ENCODE measurements around the gene GRK4.
"Not testable (repeated sequence)": the region's sequence is repeated elsewhere in the genome, so short reads cannot be mapped to it uniquely, and the experiment has no call there.

Gene GRK4

GRCh38 chr4:2962614-2963174, 677 bp upstream of the GRK4 start:
- peak in 1 of 2 experiments; percentile 46 for DNase-seq

GRCh38 chr4:2963966-2964471, 648 bp downstream of the GRK4 start:
- DNase-seq, result no peak

GRCh38 chr4:2964706-2965258, 1.4 kb downstream of the GRK4 start:
- DNase-seq, result no peak

GRCh38 chr4:2965262-2965661, 1.9 kb downstream of the GRK4 start:
- DNase-seq, result no peak

- DNase-seq, result no peak
Observed at GRCh38 chr4:2968381-2968780, 5.0 kb downstream of the GRK4 start.

- DNase-seq, result no peak
Observed at GRCh38 chr4:2971275-2971674, 7.9 kb downstream of the GRK4 start.

GRCh38 chr4:2977211-2978088, 14.1 kb downstream of the GRK4 start:
- DNase-seq, result no peak

GRCh38 chr4:2981256-2981819, 18.0 kb downstream of the GRK4 start:
- no peak for DNase-seq

GRCh38 chr4:2982012-2982411, 18.6 kb downstream of the GRK4 start:
- no peak for DNase-seq

GRCh38 chr4:2983715-2984114, 20.3 kb downstream of the GRK4 start:
- DNase-seq, result not testable (repeated sequence)

- no peak for DNase-seq
Observed at GRCh38 chr4:2991243-2991642, 27.9 kb downstream of the GRK4 start.

- no peak for DNase-seq
Observed at GRCh38 chr4:2994917-2995316, 31.5 kb downstream of the GRK4 start.

- no peak for DNase-seq
Observed at GRCh38 chr4:2995546-2996265, 32.3 kb downstream of the GRK4 start.

- no peak for DNase-seq
Observed at GRCh38 chr4:2996415-2996814, 33.0 kb downstream of the GRK4 start.

GRCh38 chr4:3007724-3008123, 44.4 kb downstream of the GRK4 start:
- DNase-seq, result no peak

GRCh38 chr4:3009422-3009821, 46.1 kb downstream of the GRK4 start:
- peak in 1 of 2 experiments; percentile 13 for DNase-seq

- no peak for DNase-seq
Observed at GRCh38 chr4:3010577-3010976, 47.2 kb downstream of the GRK4 start.

GRCh38 chr4:3010998-3011397, 47.6 kb downstream of the GRK4 start:
- no peak for DNase-seq

GRCh38 chr4:3011456-3012220, 48.3 kb downstream of the GRK4 start:
- no peak for DNase-seq

- DNase-seq, result no peak
Observed at GRCh38 chr4:3013323-3013722, 50.0 kb downstream of the GRK4 start.

GRCh38 chr4:3013839-3014350, 50.5 kb downstream of the GRK4 start:
- DNase-seq, result no peak

- DNase-seq, result no peak
Observed at GRCh38 chr4:3016961-3017360, 53.6 kb downstream of the GRK4 start.

Data from NCI-H1930 (cell line).